Bone marrow (tissue), 2 donors: Measurements from ENCODE around the gene GALNT18.

Experiments used
- DNase-seq, 2 donors: peaks; one replicate each; lab custom pipeline; 2025; lab: John Stamatoyannopoulos, UW

Gene GALNT18

DNA sequence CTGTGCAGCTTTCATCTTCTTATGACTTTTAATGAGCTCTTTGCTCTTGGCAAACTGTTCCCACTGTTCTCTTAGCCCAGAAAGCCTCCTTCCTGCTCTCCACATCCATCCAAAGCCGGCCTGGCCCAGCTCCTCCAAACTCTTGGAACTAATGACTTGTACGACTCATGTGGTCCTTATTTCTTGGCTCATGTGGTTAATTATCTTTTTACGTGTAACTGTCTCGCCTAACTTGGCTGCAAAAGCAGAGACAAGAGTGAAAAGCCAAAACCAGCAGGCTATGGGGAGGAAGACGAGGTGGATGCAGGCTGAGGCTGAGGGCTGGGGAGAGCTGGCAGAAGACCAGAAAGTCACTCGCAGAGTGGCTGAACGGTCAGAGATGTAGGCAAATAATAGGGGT, 274.2 kb downstream of the GALNT18 start:
- DNase-seq: no peak

DNA sequence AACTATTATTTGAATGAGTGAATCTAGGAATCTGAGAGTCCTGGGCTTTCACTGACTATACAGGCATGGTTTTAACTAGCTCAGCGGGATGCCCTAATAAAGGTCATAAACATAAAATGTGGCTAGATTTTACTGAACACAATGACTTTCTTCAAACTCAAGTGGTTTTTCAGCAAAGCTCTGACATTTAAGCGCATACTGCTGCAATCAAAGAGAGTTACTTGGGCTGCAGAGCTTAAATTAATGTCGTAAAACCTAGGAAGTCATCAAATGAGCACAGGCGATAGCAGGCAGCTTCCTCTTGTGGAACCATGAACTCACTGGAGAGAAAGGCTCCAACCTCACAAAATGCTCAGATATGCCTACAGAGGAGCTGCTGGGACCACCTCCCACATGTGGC, 275.5 kb downstream of the GALNT18 start:
- no peak for DNase-seq

DNA sequence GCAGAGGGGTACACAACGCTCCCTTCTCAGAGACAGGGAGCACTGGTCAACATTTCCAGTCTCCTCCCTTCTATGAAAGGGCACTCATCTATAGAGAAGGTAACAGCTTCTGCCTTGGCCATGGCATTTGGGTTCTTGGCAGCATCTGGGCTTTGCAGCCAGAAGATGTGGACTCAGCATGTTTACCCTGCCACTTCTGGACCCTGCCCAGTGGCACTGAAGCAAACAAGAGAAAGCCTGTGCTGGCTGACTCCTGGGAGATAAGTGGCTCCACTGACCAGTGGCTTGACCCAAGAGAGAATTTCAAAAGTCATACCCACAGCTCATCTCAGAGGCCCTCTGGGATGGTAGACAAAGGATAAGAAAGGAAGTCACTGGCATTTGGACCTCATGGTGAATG, 276.7 kb downstream of the GALNT18 start:
- DNase-seq: no peak

DNA sequence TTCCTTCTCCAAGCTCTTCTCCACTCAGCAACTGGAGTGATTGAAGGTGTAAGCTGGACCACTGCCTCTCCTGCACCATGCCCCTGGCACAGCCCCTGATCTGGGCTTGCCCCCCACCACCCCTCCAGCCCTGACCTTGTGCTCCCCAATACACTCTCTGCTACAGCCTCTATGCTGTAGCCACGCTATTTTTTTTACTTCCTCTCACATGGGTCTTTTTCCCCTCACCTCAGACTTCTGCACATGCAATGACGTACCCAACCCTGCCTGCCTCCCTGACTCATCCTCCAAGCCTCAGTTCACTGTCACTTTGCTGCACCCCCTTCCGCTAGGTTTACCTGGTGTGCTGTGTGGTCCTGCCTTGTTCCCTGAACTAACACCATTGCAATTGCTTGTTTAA, 277.8 kb downstream of the GALNT18 start:
- no peak for DNase-seq

DNA sequence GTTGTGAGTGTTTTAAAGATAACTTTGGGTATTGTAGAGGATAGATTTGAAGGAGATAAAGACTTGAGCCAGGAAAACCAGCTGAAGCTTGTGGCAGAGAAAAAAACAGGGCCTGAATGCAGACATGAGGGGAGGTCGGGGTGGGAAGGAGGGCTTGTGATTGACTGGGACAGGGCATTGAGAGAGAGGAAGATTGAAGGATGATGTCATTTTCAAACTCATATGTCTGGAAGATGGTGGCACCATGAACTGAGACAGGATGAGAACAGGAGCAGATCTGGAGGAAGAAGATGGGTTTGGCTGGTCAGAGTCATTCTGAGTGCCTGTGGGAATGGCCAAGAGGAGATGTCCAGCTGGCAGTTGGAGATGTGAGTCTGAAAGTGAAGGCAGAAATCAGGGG, 283.5 kb downstream of the GALNT18 start:
- no peak for DNase-seq

DNA sequence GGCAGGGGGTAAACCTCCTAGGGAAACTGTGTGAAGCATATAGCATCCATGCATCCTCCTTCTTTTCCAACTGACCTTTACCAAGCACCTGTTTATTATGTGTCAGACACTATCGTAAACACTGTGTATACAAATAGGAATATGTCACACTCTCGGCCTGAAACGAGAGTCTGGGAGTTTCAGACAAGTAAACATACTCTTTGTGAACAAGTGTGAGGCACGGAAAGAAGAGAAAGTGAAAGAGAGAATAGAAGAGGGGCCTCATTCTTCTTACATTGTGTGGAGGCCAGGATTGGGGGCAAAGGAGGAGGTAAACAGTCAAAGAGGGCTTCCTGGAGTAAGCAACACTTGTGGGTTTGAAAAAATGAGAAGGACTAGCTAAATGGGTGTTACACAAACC, 285.1 kb downstream of the GALNT18 start:
- DNase-seq: no peak

DNA sequence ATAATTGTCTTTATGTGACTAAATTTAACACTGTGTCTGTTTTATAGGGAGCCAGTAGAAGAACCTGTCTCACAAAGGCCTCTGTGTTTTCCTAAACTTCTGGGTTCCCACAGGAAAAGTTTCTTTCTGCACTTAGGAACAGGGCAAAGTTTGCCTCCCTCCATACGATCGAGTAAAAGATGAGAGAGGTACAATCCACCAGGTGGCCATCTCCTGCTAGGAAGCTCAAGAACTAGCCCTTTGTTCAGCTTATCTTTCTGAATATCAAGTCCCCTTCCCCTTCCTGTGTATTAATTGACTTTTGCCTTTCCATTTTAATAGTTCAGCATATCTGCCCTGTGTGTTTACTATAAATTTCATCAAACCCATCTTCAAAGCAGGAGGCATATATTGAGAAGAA, 286.8 kb downstream of the GALNT18 start:
- DNase-seq: no peak

DNA sequence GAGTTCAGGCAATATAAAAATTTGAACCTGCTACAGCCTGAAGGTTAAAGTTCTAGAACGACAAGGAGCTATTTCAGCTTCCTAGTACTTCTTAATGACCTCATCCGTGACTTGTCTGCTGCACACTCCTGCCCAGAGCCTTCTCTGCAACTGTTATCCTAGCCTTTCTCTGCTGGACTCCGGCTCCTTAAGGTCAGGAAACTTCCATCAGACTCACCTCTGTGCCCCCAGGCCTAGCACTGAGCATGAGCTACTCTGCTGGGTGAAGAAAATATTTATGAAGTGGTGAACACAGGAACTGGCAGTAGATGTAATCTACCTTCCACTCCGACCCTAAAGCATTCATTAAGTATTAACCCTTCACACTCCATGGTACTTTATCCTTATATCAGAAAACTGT, 287.2 kb downstream of the GALNT18 start:
- no peak for DNase-seq

DNA sequence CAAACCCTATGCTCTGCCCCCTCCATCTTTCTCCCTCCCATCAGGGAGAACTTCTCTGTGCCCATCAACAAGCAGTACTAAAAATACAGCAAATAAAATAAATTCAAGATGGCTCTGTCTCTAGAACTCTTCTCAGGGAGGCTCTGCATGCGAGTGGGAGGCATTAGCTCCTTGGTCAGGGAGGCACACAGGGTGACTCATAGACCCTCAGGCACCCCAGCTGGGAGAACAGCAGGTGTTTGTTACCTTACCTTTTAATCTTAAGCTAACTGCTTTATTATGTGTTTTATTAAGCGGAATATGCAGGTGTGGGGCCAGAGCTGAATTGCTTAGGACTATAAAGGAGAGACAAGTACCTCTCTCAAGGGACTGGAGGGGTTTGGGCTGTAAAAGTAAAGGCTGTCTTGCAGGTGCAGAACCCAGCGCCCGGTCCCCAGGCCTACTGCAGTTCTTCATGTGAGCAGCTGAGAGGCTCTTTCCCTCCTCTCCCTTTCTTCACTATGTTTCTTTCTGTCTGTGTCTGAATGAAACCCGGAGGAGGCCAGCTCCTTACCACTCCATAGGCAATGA, 289.6 kb downstream of the GALNT18 start:
- no peak for DNase-seq

DNA sequence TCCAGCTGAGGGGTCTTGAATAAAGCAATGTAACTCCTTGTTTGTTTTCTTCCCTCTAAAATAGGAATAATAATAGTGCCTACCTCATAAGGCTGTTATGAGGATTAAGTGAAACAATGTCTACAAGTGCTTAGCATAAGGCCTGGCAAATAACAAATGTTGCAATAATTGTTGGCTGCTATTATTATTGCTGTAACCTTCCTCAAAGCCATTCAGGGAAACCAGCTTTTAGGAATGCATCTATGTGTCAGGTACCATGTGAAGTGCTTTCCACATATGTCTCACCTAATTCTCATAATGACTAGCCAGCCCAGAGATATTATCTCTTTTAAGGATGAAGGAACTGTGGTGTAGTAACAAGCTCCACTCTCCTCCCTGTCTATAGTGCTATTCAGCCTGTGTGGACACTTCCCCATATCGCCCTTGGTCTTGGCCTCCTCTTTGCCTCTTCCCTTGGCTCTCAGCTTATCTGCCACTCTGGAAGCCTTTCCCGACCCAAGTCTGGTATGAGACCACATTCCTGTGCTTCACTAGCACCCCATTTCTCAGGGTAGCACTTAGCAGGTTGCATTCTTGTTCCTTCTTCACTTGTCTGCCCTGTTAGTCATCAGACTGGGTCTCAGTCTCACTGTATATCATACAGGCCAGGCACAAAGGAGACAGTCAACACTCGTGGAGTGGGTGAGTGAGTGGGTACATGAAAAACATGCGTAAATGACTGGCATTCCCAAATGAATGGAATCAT, 292.6 kb downstream of the GALNT18 start:
- DNase-seq: no peak

DNA sequence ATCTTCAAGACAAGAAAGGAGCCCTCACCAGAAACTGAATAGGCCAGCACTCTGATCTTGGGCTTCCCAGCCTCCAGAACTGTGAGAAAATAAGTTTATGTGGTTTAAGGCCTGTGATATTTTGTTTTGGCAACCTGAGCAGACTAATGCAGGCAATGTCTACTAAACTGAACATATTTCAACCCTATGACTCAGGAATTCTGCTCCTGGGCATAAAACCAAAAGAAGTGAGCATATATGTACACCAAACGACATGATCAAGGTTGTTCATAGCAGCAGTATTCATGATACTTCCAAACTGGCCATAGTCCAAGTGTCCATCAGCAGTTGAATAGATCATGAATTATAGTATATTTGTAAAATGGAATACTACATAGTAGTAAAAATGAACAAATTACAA, 297.7 kb downstream of the GALNT18 start:
- no peak for DNase-seq

DNA sequence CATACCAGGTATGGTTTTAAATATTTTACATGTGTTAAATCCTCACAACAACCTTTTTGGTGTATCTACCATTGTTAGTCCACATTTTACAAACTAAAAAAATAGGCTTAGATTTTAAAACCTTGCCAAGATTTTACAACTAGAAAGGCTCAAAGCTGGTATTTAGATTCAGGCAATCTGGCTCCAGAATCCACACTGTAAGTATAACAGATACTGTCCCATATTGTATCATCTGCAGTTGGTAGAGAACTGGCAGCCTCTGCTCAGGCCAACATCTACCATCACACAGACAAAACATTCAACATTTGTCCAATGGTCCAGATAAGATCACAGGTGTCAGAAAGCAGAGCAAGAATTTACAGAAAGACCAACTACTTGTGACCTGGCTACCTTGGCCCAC, 299.7 kb downstream of the GALNT18 start:
- no peak for DNase-seq

DNA sequence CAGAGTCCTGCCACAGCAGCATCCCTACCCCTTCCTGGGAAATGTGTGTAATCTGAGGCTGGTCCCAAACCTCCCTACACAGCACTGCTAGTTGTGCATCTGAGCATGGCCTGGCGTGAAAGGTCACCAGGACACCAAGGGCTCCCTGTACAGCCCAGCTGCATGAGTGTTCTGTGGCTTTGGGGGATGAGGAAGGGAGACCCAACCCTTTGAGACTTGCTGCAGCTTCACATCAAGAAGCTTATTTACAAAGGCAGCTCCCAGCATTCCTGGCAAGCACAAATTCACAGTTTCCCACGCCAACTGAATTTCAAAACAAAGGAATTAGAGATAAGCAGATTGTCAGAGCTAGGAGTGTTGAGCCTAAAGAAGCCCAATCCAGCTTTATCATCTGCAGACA, 301.0 kb downstream of the GALNT18 start:
- DNase-seq: no peak

DNA sequence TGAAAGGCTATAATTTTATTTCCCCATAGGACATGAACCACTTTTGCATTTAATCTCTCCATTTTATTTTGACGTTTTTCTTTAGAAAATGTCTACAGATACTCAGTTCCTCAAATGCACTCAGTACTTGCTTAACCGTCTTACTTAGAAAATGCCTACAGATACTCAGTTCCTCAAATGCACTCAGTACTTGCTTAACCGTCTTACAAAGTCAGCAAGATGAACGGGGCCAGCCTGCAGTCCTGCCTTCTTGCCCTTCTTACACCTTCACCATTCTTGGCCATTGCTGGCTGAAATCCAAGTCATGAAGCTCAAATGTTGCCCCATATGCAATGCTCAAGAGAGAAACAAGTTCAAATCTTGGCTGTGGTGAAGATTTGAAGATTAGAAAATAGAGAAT, 302.8 kb downstream of the GALNT18 start:
- no peak for DNase-seq

DNA sequence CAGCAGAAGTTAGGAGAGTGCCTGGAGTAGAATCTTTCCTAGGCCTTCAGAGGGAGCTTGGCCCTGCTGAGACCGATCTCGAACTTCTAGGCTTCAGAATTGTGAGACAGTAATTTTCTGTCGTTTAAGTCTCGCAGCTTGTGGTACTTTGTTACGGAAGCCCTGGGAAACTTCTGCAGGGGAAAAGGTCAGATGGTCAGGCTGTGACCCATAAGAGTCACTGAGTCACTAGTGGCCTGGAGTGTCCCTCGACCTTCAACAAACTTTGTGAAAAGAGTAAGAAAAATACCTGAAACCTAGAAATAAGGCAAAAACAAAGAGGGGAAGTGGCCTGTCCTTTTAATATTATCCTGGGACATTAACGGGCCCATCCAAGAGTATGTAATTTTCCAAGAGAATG, 303.3 kb downstream of the GALNT18 start:
- no peak for DNase-seq

DNA sequence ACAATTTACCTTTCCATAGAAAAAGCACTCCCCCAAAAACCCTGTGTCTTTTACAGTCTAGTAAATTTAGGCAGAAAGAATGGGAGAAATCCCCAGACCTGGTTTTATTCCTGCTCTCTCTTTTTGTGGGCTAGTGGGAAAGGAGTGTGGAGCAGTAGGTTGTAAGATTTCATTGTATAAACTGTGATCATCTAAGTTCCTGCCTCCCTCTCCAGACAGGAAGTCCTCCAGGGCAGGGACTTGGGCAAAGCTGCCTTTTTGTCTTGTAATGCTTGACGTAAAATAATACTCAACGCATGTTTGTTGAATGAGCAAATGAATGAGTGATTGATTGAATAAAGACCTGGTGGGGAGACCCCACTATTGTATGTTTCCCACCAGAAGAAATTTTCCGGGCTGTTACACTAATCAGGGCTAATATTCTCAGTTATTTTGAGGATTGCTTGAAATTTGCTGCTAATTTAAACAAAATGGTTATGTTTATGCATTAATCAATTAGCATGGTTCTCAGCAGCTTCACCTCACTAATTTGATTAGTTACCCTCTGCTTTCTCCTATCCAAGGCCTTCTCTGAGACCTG, 305.1 kb downstream of the GALNT18 start:
- no peak for DNase-seq

DNA sequence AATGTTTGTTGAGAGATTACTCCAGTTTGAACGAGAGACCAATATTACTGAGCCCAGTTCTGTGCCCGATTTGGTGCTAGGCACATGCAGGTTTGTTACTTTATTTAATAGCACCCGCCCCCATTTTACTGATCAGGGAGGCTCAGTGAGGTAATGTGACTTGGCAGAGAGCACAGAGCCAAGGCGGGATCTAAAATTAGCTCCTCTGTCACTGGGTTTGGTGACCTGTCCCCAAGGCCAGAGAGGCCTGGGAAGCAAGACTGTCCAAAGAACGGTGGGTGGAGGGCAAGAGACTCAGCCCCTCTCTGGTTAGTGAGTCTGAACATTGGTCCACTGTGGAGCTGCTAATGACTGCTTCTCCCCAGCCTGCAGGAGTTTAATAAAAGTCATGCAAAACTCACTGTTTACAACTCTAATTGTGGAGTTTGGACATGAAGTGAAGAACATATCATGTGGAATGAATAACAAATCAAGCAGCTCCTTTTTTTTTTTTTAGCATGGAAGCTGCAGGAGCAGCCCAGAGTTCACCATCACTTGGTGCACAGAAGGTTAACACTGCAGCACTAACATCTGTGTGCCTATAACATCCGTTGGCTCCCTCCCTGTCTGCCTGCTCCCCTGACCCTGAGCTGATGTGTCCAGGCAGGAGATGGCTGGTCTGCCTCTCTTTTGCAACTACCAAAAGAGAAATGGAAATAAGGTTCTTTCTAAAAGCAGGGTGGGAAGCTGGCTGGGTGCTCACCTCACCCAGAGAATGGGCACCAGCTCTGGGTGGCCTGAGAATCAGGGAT, 307.7 kb downstream of the GALNT18 start:
- DNase-seq: no peak

DNA sequence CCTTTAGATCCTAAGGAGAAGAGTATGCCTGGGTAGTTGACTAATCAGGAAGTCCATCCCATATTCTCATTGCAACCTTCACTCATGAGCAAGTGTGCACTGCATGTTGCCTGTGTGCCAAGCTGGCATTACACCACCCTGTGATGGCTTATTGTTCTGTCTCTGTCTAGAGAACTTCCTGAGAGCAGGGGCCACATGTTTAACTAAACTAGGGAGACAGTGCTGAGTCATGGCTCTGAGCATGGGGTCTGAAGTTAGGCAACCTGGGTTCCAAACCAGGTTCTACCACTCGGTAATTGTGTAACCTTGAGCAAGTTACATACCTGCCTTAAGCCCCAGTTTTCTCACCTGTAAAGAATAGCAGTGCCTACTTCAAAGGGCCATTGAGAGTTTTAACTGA, 308.4 kb downstream of the GALNT18 start:
- no peak for DNase-seq

DNA sequence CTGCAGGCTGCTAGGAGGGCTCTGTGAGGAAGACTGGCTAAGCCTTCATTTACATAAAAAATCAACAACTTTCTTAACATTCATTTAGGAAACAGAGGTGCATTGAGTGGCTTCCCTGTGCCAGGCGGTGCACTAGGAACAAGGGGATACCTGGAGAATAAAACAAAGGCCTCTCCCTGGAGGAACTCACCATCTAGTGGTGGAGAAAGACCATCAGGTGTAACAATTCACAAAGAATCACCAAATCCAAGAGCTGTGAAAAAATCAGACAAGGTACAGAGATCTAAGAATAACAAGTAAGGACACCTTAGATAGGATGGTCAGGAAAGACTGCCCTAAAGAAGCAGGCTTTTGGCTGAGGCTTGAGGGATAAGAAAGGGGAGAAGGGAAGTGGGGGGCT, 309.1 kb downstream of the GALNT18 start:
- no peak for DNase-seq

DNA sequence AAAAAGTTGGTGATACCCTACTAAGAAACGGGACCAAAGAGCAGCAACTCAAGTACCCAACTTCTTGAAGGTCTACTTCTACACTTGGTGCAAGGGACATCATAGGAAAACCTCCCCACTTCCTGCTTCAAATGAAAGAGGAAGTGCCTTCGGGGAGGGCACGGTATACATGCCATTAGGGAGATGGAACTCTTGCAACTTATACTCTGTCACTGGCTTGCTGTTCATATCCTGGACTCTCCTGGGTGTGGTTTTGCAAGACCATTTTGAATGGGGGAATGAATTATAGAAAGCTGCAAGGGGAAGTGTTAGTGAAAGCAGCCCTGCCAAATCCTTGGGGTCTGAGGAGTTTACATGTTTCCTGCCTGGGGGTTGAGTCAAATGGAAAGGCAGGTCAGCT, 310.6 kb downstream of the GALNT18 start:
- peak; percentile 4 to 79 for DNase-seq

DNA sequence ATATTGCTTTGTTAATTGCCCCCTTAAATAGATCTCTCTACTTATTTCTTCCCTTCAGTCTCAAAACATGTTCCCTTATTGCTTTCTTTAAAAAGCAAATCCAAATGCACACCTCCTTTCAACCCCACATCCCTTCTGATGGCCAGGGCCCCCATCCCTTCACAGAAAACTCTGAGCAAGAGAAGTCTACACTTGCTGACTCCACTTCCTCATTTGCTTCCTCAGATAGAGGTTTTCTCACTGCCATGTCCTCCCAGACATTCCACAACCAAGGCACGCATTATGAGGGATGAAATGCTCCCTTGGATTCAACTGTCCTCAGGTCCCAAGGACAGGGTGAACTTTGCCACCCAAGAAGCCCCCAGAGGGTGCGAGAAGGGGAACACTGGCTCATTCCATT, 311.9 kb downstream of the GALNT18 start:
- no peak for DNase-seq

DNA sequence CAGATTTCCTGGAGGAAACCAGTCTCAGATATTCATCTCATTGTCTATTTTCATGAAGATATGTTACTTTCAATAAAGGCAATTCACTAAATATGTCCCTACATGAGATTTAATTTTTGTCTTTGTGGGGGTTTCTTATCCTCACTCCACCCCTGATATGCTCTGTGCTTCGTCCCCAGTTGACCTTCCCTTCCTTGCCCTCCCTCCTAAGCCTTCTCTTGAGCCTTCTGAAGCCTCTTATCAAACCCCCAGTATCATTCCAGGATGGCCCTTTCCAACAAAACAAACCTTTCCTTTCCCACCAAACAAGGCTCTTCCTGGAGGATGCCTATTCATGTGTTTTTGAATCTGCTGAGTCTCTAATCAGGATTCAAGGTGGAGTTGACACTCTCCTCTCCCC, 313.6 kb downstream of the GALNT18 start:
- DNase-seq: no peak

DNA sequence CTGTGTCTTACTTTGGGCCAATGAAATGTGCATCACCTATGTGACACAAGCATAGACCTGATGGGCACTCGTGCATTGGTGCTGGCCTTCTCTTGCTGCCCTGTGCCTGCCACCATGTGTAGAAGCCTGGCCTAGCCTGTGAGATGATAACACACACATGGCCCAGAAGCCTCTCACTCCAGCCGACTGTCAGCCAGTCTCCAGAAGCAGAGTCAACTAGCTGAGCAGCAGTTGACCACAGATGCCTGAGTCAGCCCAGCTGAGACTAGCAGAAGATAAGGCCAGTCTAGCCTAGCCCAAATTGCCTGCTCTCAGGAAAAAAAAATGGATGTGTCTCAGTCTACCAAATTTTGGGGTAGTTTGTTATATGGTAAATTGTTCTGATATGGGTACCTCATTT, 314.9 kb downstream of the GALNT18 start:
- no peak for DNase-seq
